Measurements from ENCODE around the gene IPO11.

The IPO11 gene

DNA sequence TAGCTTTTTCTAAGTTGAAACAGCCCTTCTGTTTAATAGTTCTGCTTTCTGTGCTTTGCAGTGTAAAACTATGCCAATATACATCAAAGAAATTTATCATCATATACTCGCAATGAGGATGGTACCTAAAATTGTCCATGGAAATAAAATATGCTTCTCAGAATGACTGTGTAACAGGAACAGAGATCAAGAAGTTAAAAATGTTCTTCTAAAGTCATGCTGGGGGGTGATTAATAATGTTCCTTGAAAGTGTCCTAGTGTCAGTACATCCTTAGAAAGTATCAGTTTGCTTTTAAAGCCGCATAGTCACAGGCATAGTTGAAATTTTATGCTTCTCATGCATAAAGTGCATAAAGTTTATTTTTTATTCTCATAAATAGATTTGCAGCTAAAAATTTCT, 162.0 kb downstream of the IPO11 start:
- no peak for FAIRE-seq

DNA sequence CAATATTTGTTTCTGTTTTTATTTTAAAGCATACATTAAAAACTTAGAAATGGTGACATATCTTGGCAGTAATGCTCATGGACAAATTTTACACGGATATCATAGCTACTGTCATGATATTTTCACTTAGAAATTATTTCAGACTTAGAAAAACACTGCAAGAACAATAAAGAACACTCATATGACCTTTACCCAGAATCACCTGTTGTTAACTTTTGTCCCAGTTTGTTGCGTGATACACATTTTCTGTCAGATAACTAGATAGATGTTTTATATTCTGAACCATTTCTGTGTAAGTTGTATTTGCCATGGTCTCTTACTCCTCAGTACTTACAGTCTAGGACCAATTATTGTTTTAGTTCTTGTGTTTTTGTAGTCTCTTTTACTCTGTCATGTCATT, 162.5 kb downstream of the IPO11 start:
- no peak for FAIRE-seq

DNA sequence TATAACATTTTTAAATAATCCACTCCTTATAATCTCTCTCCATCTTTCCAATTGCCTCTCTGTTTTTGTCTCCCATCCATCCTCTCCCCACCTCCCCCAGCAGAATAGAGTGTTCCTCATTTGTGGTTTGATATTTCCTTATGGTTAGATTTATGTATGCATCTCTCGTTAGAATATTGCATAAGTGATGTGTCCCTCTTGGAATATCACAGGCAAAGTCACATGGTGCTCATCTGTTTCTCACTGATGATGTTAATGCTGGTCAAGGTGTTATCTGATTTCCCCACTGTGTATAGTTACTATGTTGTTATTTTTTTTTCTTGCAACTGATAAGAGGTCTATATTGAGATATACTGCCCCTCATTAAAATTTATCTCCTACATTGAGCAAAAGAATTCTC, 162.9 kb downstream of the IPO11 start:
- FAIRE-seq: no peak

DNA sequence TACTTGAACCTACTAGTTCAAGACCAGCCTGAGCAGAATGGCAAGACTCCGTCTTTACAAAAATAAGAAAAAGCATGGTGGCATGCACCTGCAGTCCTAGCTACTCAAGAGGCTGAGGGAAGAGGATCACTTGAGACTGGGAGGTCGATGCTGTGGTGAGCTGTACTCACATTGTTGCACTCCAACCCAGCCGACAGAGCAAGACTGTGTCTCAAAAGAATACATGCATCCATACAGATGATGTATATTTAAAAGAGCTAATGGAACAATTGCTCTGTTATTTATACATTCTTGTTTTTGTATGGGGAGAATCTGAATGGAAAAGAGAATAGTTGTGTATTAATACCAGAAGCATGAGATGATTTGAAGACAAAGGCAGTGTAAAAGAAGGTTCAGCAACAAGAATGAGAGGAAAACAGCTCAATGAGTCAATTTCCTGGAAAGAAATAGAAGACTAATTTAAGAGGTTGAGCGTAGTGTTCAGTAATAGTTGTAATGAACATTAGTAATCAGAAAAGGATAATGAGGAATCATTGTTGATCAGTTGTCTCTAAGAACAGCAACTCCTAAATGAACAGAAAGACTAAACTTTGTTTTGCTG, 164.1 kb downstream of the IPO11 start:
- no peak for FAIRE-seq

DNA sequence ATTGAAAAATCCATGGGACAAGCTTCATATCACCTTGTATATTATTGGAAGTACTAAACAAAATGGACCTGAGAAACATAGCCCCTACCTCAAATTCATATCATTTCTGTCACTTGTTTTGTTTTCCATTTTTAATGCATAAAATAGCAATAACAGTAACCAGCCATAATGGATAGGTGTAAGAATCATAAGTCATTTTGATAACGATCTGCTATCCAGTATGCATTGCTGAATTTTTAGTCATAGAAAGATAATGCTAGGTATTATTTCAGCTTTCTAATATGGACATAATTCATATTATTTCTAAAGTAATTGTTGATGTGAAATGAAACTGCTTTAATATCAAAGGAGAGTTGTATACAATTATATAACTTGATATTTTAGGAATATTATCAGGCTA, 164.9 kb downstream of the IPO11 start:
- FAIRE-seq: no peak

- no peak for FAIRE-seq
Observed at GRCh38 chr5:62578540-62578939, 166.0 kb downstream of the IPO11 start, which contains the start of gene LRRC70. TSS of gene LRRC70 (plus strand) at chr5:62578819. CDS start at chr5:62579439, 620 bp downstream.

DNA sequence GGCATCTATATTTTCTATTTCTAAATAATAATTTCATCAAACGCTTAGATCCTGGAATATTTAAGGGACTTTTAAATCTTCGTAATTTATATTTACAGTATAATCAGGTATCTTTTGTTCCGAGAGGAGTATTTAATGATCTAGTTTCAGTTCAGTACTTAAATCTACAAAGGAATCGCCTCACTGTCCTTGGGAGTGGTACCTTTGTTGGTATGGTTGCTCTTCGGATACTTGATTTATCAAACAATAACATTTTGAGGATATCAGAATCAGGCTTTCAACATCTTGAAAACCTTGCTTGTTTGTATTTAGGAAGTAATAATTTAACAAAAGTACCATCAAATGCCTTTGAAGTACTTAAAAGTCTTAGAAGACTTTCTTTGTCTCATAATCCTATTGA, 167.2 kb downstream of the IPO11 start:
- no peak for FAIRE-seq

DNA sequence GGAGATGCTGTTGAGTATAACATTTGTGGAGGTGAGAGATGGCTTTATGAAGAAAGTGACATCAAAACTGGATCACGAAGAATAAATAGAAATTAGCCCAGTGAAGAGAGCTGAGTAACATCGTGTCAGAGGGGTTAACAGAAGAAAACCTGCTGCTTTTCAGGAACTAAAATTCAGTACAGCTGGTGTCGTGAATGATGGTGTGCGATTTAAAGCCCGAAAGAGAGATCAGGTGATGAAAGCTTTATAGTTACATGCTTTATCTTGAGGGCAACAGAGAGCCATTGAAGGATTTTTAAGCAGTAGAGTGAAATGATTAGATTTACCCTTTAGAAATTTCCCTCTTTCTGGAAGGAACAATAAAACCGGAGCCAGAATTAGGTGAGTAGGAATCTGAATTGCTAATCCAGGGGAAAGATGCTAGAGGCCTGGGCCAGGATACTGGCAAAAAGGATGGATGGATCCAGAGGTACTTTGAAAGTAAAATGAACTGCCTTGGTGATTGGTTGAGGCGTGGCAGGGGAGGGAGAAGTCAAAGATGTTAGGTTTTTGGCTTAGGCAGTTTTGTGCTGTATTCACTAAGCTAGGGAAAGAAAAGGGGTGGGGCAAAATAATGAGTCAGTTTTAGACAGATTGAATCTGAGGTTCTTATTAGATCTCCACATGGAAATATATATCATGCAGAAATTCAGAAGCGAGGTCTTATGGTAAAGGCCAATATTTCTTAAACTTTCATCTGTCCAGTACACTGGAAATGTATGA, 169.5 kb downstream of the IPO11 start:
- no peak for FAIRE-seq

DNA sequence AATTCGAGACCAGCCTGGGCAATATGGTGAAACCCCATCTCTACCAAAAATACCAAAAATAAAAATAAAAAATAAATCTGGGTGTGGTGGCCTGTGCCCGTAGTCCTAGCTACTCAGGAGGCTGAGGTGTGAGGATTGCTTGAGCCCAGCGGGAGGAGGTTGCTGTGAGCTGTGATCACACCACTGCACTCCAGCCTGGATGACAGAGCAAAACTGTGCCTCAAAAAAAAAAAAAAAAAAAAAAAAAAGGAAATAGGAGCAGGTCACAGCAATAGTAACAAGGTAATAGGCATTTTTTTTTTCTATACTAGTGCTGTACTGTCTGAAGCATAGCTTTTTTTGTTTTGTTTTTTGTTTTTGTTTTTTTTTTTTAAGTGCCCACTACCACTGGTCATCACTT, 171.8 kb downstream of the IPO11 start:
- FAIRE-seq: no peak

GRCh38 chr5:62585306-62585705, 172.7 kb downstream of the IPO11 start:
- no peak for FAIRE-seq

DNA sequence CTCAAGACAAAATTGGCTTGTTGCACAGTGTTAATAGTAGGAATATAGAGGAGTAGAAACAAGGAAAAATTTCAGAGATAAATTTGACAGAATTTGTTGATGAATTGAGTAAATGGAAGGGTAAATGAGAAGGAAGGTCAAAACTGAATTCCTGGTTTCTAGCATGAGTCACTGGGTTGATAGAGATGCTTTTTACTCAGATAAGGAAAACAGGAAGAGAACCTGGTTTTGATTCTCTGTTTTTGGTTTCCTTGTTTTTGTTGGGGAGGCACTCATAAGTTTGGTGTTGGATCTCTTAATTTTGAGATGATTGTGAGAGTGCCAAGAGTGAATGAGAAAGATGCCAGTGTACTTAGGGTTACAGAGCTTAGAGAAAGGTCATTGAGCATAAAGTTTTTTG, 173.2 kb downstream of the IPO11 start:
- FAIRE-seq: no peak

- FAIRE-seq: no peak
Observed at GRCh38 chr5:62587737-62588136, 175.2 kb downstream of the IPO11 start.

GRCh38 chr5:62588668-62589067, 176.1 kb downstream of the IPO11 start:
- no peak for FAIRE-seq

DNA sequence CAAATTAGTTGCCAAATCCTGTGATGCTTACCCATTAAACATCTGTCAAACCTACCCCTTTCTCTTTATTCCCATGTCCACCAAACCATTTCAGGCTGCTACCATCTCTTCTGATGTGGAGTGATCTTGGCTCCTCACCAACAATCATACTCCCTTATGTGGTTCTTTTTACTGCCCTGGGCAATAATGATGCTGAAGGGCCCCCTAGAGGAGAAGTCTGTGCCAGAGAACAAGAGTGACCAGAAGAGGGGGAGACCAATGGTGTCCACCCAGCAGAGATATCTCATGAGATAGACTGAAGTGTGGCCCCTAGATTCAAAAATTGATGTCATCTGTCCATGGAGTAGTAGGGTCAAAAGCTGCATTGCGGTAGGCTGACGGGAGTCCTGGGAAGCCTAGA, 176.9 kb downstream of the IPO11 start:
- FAIRE-seq: no peak

DNA sequence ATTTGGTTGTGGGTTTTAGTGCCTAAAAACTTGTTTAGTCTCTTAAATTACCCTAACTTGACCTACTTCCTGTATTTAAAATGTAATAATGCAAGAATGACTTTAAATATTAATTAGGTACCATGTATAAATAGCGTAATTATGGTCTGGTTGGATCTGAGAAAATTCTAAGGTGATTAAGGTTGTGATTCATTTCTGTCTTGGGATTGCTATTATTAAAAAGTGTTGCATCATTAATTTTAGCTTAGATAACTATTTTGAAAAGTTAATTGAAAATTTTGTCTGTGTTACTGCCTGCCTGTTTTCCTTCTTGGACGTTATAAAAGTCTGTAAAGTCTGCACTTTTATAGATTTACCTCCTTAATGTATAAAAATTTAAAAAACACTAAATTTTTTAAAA, 177.8 kb downstream of the IPO11 start:
- FAIRE-seq: no peak

GRCh38 chr5:62592558-62592957, 180.0 kb downstream of the IPO11 start:
- FAIRE-seq: no peak

DNA sequence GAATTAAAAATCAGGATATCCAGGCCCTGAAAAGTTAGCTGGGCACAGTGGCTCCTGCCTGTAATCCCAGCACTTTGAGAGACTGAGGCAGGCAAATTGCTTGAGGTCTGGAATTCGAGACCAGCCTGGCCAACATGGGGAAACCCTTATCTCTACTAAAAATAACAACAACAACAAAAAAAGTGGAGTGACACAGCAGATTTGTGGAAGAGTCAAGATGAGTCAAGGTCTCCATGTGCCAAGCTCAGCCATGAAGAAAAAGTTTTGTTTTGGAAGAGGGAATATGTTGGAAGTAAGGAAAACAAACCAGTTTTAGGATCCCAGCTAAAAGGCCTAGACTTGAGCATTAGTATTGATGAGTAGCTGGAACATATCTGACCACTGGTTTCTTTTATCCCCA, 180.8 kb downstream of the IPO11 start:
- no peak for FAIRE-seq

DNA sequence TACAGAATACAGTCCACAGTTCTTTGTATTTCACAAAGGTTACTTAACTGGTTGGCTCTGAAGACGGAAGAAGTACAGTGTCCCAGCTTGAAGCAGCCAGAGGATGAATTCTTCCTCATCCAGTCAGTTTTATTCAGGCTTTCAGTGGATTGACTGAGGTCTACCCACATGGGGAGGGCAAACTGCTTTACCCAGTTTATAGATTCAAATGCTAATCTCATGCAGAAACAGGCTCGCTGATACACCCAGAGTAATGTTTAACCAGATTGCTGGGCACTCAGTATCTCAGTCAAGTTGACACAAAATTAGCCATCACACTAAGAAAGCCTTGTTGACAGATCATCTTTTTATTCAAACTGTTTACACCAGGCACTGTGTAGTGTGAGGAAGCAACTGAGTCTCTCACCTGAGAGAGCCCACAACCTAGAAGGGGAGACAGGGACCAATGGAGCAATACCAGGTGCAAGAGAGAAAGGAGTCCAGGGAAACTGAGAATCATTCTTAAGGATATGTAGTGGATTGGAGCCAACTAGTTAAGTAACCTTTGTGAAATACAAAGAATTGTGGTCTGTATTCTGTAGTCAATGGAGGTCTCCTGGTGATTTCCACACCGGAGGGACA, 181.9 kb downstream of the IPO11 start:
- no peak for FAIRE-seq

DNA sequence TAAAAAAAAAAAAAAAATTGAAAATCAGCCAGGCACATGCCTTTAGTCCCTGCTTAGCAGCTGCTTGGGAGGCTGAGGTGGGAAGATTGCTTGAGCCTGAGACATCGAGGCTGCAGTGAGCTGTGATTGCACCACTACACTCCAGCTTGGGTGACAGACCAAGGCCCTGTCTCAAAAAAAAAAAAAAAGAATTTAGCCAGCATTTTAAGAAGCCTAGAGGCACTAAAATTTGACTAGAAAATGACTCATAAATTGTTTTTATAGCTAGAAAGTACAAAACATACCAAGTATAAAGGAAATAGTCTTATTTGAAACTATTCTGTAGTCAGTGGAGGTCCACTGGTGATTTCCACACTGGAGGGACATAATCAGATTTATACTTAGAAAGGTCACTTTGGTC, 183.5 kb downstream of the IPO11 start:
- no peak for FAIRE-seq

GRCh38 chr5:62596691-62597090, 184.1 kb downstream of the IPO11 start:
- FAIRE-seq: no peak

DNA sequence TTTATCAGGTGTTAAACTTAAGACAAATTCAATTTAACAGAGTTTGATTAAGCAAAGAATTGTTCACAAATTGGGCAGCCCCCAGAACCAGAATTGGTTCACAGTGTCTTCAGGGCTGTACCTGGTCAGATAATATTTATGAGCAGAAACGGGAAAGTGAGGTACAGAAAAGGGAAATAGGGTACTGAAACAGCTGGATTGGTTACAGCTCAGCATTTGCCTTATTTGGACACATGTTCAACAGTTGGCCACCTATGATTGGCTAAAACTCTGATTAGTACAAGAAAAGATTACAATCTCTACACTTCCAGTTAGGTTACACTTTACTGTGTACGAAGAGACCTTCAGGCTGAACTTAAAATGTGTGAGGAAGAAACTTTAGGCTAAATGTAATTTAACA, 184.8 kb downstream of the IPO11 start:
- FAIRE-seq: no peak

DNA sequence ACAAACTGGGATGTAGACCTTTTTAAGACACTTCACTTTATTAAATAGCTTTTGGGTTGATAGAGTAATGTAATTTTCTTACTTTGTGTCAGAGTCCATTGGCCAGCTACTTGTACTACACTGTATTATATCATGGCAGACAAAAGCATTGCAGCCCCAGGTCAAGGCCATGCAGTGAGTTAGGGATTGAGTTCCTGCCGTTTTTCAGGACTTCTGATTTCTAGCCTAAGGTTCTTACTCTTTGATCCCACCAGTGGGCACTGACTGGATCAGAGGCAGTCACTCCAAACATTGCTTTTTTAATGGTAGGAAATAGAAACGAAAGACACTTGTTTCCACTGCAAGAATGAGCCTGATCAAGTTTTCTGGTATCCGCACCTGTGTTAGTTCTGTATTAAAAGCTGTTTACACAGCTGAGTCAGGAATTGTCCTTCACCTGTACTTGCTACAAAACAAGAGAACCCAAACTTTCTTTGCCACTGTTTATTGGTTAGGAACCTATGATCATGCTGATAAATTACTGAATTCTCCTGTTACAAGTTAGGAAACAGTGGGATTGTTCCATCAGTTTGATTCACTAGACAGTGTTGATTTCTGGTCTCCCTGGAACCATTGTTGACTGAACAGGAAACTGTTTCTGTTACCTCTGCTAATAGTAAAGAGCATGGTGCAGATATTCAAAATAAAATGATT, 188.1 kb downstream of the IPO11 start:
- no peak for FAIRE-seq

GRCh38 chr5:62603934-62604333, 191.4 kb downstream of the IPO11 start:
- no peak for FAIRE-seq

GRCh38 chr5:62605638-62606037, 193.1 kb downstream of the IPO11 start:
- FAIRE-seq: no peak

Data from endometrium (tissue), 2 donors.